Mucosa of descending colon (tissue), 3 donors: Measurements from ENCODE around the gene EIF3C. TPM values are rescaled to one million over a fixed set of nuclear protein-coding genes. Genes with fewer than 3 reads are reported as not detected.

Experiments
- microRNA-seq: library from miRNA; unstranded; fragments of <30 nt; microRNA quantifications from one replicate; pipeline ENCODE4, GENCODE V29; 2019
- total RNA-seq, 3 donors: library from RNA; stranded (reverse); fragmentation: NEBNext Ultra II Directional in 2 of 3; extraction: Animal tissue kit (Norgen Biotek cat#: 25700) in 2 of 3; gene quantifications; one replicate each; pipeline versions ENCODE4 v1.2.1 to v1.2.4, GENCODE V29; 2021 to 2023
- donor health status: DM: no; HTN: no; CAD: no; lungs with moderate emphysema.
- donor health status: DM: no; HTN: no; CAD: no.
- donor health status: DM: no; HTN: yes; CAD: no.

EIF3C gene
- total RNA-seq, 3 donors from 2014 or later: 298 to 526 (median 426) TPM

Small RNAs within 50 kb of the gene (microRNA-seq; reads per million reads assigned to microRNA genes)
- not detected for gene MIR6862-2

Other genes with a start within 250 kb of the EIF3C start
- under 1 TPM; 0.24 to 0.32 (median 0.32) TPM for gene NPIPB7, start 239.1 kb upstream of the EIF3C start, total RNA-seq
- 100 to 1,000 TPM in 2 of 3 donors, 10 to 100 TPM in 1; 73.4 to 125 (median 101) TPM for gene CLN3, start 219.4 kb upstream of the EIF3C start, total RNA-seq
- gene APOBR, start 216.8 kb upstream of the EIF3C start, total RNA-seq: 10 to 100 TPM; 28.8 to 65.4 (median 57.2) TPM
- gene IL27, start 204.6 kb upstream of the EIF3C start, total RNA-seq: not detected
- 100 to 1,000 TPM in 2 of 3 donors, 10 to 100 TPM in 1; 51.7 to 145 (median 129) TPM for gene NUPR1, start 172.5 kb upstream of the EIF3C start, total RNA-seq
- 10 to 100 TPM; 21.6 to 45.9 (median 25.9) TPM for gene SGF29, start 157.5 kb upstream of the EIF3C start, total RNA-seq
- 10 to 100 TPM; 17.2 to 46.8 (median 44.3) TPM for gene SULT1A2, start 114.4 kb upstream of the EIF3C start, total RNA-seq
- gene SULT1A1, start 101.4 kb upstream of the EIF3C start, total RNA-seq: 100 to 1,000 TPM in 2 of 3 donors, 10 to 100 TPM in 1; 52.4 to 254 (median 138) TPM
- 10 to 100 TPM in 1 of 3 donors, 1 to 10 TPM in 1, under 1 TPM in 1; 0.92 to 10.1 (median 1.2) TPM for gene NPIPB8, start 73.4 kb upstream of the EIF3C start, total RNA-seq
- 1 to 10 TPM; 4.1 to 6.4 (median 4.4) TPM for gene NPIPB9, start 40.3 kb downstream of the EIF3C start, total RNA-seq
- 100 to 1,000 TPM; 102 to 108 (median 107) TPM for gene ATXN2L, start 111.5 kb downstream of the EIF3C start, total RNA-seq
- 100 to 1,000 TPM; 182 to 248 (median 220) TPM for gene TUFM, start 134.9 kb downstream of the EIF3C start, total RNA-seq
- 100 to 1,000 TPM in 1 of 3 donors, 10 to 100 TPM in 2; 83.5 to 107 (median 89.7) TPM for gene SH2B1, start 152.4 kb downstream of the EIF3C start, total RNA-seq
- 1 to 10 TPM in 2 of 3 donors, under 1 TPM in 1; 0.96 to 1.7 (median 1.6) TPM for gene ATP2A1, start 167.0 kb downstream of the EIF3C start, total RNA-seq
- gene RABEP2, start 213.8 kb downstream of the EIF3C start, total RNA-seq: 10 to 100 TPM; 35.1 to 43.2 (median 35.7) TPM
- gene CD19, start 220.5 kb downstream of the EIF3C start, total RNA-seq: under 1 TPM; 0.29 to 0.65 (median 0.38) TPM
- 10 to 100 TPM; 45.0 to 57.9 (median 50.9) TPM for gene NFATC2IP, start 239.5 kb downstream of the EIF3C start, total RNA-seq